Gastrocnemius medialis (tissue), 4 donors: ENCODE data around the gene TTC17. TPM values are rescaled to one million over a fixed set of nuclear protein-coding genes. Genes with fewer than 3 reads are reported as not detected.

Experiments
- ATAC-seq, 2 donors: fragments of 150-250 bp; one replicate each; pipeline ENCODE4 v1.9.1; 2016
- DNase-seq, 2 donors: peaks; one replicate each; pipeline ENCODE4 v3.0.0-alpha.2; 2019
- H3K27ac ChIP-seq, 4 donors: fragments of 200-600 bp; sonication (generic); 1 replicate in 1 of 4; 2 replicates in 3 of 4; pipeline ENCODE4 v1.5.1; 2016 to 2018; ENCODE audit warnings: mild to moderate bottlenecking in 2 of 4, moderate library complexity in 1 of 4
- H3K27me3 ChIP-seq, 3 donors: fragments of 200-600 bp; sonication (generic) in 2 of 3; 1 replicate in 1 of 3; 2 replicates in 2 of 3; pipeline versions ENCODE4 v1.5.1 to v1.6.0; 2016 to 2019; ENCODE audit warnings: mild to moderate bottlenecking in 1 of 3, moderate library complexity in 1 of 3
- H3K36me3 ChIP-seq, 2 donors: fragments of 200-600 bp; sonication (generic) in 1 of 2; one replicate each; pipeline ENCODE4 v1.5.1; 2017 to 2018
- H3K4me1 ChIP-seq, 2 donors: fragments of 200-600 bp; sonication (generic) in 1 of 2; one replicate each; pipeline ENCODE4 v1.5.1; 2016 to 2017; ENCODE audit warnings: mild to moderate bottlenecking in 2 of 2
- H3K4me3 ChIP-seq, 4 donors: fragments of 200-600 bp; sonication (generic) in 3 of 4; 1 replicate in 1 of 4; 2 replicates in 3 of 4; pipeline ENCODE4 v1.5.1; 2016 to 2019; ENCODE audit warnings: mild to moderate bottlenecking in 2 of 4
- H3K9me3 ChIP-seq, 3 donors: fragments of 200-600 bp; sonication (generic) in 2 of 3; 1 replicate in 1 of 3; 2 replicates in 2 of 3; pipeline ENCODE4 v1.5.1; 2016 to 2019
- CTCF ChIP-seq, 5 experiments: fragments of 450-650 bp in 3 of 5; fragments of 200-600 bp in 2 of 5; sonication (generic) in 2 of 5; IDR thresholded peaks in 4 of 5; conservative IDR thresholded peaks in 1 of 5; 1 replicate in 4 of 5; 2 replicates in 1 of 5; pipeline ENCODE4 v1.5.1; 2016 to 2019; ENCODE audit warnings: antibody characterized with exemption in 5 of 5, mild to moderate bottlenecking in 3 of 5, moderate library complexity in 3 of 5
- POLR2A ChIP-seq, 2 donors: fragments of 450-650 bp; IDR thresholded peaks; one replicate each; pipeline ENCODE4 v1.6.1; 2017; ENCODE audit warnings: antibody characterized with exemption in 2 of 2, mild to moderate bottlenecking in 2 of 2, moderate library complexity in 2 of 2
- in situ Hi-C, 4 donors: fragments of 200-750 bp; cut with MboI; loops; one replicate each; pipeline versions ENCODE4 v1.15.0 to v1.8.0; 2017; ENCODE audit warnings: low sequenced_read_pairs in 4 of 4
- intact Hi-C: fragments of 100-400 bp; cut with DNase I; formaldehyde crosslinking; loops from one replicate; pipeline ENCODE4 v1.15.1; 2023; ENCODE audit warnings: low total_unique reads
- total RNA-seq, 4 donors: library from RNA; depleted of rRNA; stranded (reverse); fragments of >200 nt; gene quantifications; one replicate each; pipeline versions ENCODE4 v1.1.0 to v1.2.3, GENCODE V29; 2016

The TTC17 gene
- total RNA-seq, 4 donors from 2014 or later = 31.6 to 69.0 (median 37.5) TPM

GRCh38 chr11:43360361-43361032, 1.8 kb downstream of the TTC17 start:
- in situ Hi-C loops (no loop called here), intact Hi-C loops (no loop called here)
- DNase-seq (no peak), ATAC-seq (no peak)
- Histone ChIP-seq H3K27ac (peak overlapping the region in 1 of 4 donors; percentile 88), H3K9me3 (no peaks in the 10 kb centered on the region), H3K36me3 (peaks cover 0 to 6% of the 10 kb centered on the region in 2 donors), H3K4me3 (peak overlapping the region in 3 of 4 donors; percentile 89 to 98 (median 96)), H3K27me3 (no peaks in the 10 kb centered on the region), H3K4me1 (peaks cover 19 to 25% of the 10 kb centered on the region in 2 donors)
- TF ChIP-seq CTCF (IDR thresholded peaks at IDR 0.05 in 4 of 5, conservative IDR thresholded peaks at IDR 0.05 in 1 of 5) (no peak), POLR2A (IDR thresholded peaks at IDR 0.05) (no peak)

GRCh38 chr11:43366677-43367076, 8.0 kb downstream of the TTC17 start:
- no peak for DNase-seq
- intact Hi-C loops (no loop called here), in situ Hi-C loops (no loop called here)
- H3K9me3 ChIP-seq = no peaks in the 10 kb centered on the region
- no peak overlapping the region for H3K4me3 ChIP-seq
- TF ChIP-seq POLR2A (IDR thresholded peaks at IDR 0.05) (no peak), CTCF (IDR thresholded peaks at IDR 0.05 in 4 of 5, conservative IDR thresholded peaks at IDR 0.05 in 1 of 5) (no peak)
- no peak overlapping the region for H3K27ac ChIP-seq
- peaks cover 10 to 21% of the 10 kb centered on the region in 2 donors for H3K4me1 ChIP-seq
- peaks cover 0 to 6% of the 10 kb centered on the region in 2 donors for H3K36me3 ChIP-seq
- H3K27me3 ChIP-seq = no peaks in the 10 kb centered on the region
- no peak for ATAC-seq

GRCh38 chr11:43367382-43368178, 8.9 kb downstream of the TTC17 start:
- no peak for ATAC-seq

GRCh38 chr11:43376065-43376464, 17.3 kb downstream of the TTC17 start:
- intact Hi-C loops = no loop called here

More at GRCh38 chr11:43367382-43368178, 8.9 kb downstream of the TTC17 start:
- H3K9me3 ChIP-seq = no peaks in the 10 kb centered on the region
- no peak overlapping the region for H3K27ac ChIP-seq
- no peak for DNase-seq
- H3K4me1 ChIP-seq = peaks cover 10 to 21% of the 10 kb centered on the region in 2 donors
- TF ChIP-seq POLR2A (IDR thresholded peaks at IDR 0.05) (no peak), CTCF (IDR thresholded peaks at IDR 0.05 in 4 of 5, conservative IDR thresholded peaks at IDR 0.05 in 1 of 5) (no peak)
- H3K4me3 ChIP-seq = no peak overlapping the region
- no peaks in the 10 kb centered on the region for H3K27me3 ChIP-seq
- intact Hi-C loops = no loop called here
- H3K36me3 ChIP-seq = peaks cover 0 to 6% of the 10 kb centered on the region in 2 donors
- in situ Hi-C loops = no loop called here

More at GRCh38 chr11:43376065-43376464, 17.3 kb downstream of the TTC17 start:
- TF ChIP-seq CTCF (IDR thresholded peaks at IDR 0.05 in 4 of 5, conservative IDR thresholded peaks at IDR 0.05 in 1 of 5) (no peak), POLR2A (IDR thresholded peaks at IDR 0.05) (no peak)
- Histone ChIP-seq H3K27me3 (no peaks in the 10 kb centered on the region), H3K4me1 (peaks cover 0 to 5% of the 10 kb centered on the region in 2 donors), H3K4me3 (no peak overlapping the region), H3K27ac (no peak overlapping the region), H3K9me3 (no peaks in the 10 kb centered on the region), H3K36me3 (no peaks in the 10 kb centered on the region)
- DNase-seq (no peak), ATAC-seq (no peak)
- in situ Hi-C loops = no loop called here
